Head of caudate nucleus (tissue), 42 donors: ENCODE results near the gene UNKL.

Experiments used
- DNase-seq, 42 donors: peaks; one replicate each; pipeline versions ENCODE4 v3.0.0 to v3.0.0-alpha.2; 2020 to 2021; ENCODE audit warnings: mixed read lengths in 7 of 42
- intact Hi-C: fragments of 100-400 bp; cut with DNase I; formaldehyde crosslinking; loops from one replicate; pipeline ENCODE4 v1.15.0; 2022

Gene UNKL

DNA sequence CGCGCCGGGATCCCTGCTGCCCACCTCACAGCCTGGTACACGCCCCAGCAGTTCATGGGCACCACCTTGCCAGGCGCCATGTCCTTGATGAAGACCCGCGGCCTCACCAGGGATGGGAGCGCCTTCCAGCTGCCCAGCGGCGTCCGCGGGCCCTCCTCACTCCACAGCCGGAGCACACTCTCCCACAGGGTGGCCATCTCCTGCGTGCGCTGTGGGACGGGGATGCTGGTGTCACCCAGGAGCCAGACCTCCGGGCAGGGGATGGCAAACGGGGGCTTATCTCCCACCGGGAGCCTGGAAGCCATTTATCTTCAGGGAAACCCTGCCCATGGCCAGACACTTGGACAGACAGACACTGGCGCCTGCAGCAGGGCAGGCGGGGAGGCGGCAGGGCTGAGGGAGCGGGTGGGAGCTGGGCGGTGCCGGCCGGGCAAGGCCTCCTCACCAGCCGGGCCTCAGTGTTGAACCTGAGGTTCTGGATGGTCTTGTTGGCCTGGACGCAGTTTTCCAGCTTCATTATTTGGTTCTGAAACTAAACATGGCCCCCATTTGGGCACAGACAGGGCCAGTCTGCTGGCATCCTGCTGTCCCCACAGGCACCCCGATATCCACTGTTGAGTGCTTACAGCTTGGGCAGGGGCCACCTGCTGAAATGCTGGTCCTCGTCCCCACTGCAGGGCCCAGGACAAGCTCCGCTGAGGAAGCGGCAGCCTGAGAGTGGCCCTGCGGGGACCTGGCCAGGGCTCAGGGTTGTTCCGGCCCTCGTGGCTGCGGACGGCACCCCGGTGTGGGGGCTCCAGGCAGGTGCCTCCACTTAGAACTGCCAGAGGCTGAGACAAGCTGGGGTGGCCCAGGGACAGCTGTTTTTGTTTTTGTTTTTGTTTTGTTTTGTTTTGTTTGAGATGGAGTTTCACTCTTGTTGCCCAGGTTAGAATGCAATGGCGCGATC is 20.4 kb upstream of the UNKL start:
- intact Hi-C loops, result no loop called here
- no peak for DNase-seq

DNA sequence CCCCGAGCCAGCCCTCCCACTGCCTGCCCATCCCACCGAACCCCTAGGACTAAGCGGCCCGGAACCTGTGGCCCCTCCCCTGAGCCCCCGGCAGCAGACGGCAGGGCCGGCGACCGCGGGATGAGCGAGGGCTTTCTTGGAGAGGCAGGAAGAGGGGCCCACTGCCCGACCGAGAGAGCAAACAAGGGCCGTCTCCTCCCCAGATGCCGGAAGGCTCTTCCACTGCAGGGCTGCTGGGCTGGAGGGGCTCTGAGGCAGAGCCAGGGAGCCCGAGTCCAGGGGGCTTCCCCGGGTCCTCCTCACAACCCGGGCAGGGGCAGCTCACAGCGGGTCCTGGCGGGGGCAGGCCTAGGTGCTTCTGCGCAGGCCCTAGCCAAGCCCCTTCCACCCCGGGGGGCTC is 19.3 kb upstream of the UNKL start:
- intact Hi-C loops, result no loop called here
- DNase-seq, result no peak

DNA sequence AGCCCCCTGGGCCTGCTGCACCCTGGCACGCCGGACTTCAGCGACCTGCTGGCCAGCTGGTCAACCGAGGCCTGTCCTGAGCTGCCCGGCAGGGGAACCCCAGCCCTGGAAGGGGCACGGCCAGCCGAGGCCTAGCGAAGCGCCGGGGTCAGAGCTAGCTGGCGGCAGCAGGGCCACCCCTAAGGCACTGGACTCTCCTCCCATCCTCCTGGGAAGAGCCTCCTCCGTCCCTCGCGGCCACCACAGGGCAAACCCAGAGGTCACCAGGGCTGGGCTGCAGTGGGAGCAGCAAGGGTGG is 18.7 kb upstream of the UNKL start:
- intact Hi-C loops, result no loop called here
- DNase-seq, result no peak

DNA sequence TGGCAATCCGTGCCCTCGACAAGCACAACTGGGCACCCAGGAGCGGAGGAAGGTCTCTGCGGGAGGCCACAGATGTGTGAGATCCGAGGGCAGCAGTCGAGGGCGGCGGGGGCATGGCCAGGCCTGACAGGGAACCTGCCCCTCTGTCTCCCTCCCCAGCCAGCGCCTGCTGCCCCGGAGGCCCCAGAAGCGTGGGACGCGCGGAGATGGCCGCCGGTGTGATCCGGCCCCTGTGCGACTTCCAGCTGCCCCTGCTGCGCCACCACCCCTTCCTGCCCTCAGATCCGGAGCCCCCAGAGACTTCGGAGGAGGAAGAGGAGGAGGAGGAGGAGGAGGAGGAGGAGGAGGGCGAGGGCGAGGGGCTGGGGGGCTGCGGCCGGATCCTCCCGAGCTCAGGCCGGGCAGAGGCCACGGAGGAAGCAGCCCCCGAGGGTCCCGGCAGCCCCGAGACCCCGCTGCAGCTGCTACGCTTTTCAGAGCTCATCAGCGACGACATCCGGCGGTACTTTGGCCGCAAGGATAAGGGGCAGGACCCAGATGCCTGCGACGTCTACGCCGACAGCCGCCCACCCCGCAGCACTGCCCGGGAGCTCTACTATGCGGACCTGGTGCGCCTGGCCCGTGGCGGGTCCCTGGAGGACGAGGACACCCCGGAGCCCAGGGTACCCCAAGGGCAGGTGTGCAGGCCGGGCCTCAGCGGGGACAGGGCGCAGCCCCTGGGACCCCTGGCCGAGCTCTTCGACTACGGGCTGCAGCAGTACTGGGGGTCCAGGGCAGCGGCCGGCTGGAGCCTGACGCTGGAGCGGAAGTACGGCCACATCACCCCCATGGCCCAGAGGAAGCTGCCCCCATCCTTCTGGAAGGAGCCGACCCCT is 18.1 kb upstream of the UNKL start:
- DNase-seq, result no peak
- intact Hi-C loops, result no loop called here

DNA sequence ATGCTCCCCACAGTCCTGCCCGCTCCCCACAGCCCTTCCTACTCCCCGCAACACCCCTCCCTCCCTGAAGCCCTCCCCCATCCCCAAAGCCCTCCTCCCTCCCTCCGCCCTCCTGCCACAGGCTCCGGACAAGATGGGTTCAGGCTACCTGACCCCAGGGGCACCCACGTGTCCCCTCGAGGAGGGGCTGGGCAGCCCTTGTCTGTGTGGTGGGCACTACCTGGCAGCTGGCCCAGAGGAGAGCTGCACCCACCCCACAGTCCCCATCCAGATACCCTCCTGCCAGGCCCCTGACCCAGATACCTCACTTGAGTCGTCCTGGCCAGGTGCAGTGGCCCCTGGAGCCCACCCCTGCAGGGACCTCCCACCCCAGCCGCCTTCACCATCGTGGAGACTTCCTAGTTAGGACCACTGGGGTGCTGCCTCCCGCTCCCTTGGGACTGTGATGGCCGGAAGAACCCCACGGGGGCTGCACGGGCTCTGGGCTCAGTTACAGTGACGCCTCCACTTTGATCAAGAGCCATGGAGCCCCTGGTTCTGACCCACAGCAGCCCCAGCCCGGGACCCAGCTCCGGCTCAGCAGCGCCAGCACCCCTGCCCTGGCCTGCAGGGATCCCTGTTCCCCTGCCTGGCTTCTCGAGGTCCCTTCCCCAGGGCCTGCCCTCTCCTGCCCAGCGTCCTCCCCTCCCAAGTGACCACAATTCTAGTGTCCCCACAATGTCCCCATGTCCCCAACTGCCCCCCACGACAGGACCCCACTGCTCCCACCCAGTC is 17.2 kb upstream of the UNKL start:
- DNase-seq, result no peak
- intact Hi-C loops, result no loop called here

DNA sequence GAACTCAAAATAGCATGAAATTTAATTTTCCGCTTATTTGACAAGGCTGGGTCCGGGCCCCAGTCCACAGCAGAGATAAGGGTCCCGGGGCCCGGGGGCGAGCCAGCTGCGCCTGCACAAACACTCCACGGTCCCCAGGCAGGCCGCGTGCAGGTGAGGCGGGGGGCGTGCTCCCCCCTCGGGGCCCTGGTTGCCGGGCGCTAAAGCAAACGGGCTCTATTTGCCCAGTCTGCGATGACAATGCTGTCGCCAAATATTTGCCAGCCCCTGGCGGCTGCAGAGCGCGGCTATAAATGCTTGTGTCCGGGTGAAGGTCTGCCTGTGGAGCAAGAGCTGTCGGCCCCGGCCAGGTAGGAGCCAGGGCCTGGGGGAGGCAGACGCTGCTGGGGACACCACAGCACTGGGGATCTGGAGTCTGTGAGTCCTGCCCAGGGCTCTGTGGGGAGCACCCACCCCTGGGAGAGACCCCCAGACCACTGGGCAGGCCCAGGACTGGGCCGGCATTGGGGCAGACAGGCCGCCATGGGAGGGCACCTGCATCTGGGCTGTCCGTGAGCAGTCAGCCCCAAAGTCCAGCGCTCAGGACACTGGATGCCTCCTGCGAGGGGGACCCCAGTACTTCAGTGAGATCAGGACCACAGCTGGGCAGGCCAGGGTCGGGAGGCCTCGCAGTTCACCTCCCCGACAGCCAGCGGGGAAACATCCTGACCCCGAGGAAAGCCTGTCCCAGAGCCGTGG is 16.4 kb upstream of the UNKL start, which contains the start of gene PERCC1:
Gene PERCC1, plus strand, starts transcription at position 320 of the 738 bp plus-strand sequence. CDS start 1,516 bp downstream, outside the sequence.
- no peak for DNase-seq
- intact Hi-C loops, result no loop called here

DNA sequence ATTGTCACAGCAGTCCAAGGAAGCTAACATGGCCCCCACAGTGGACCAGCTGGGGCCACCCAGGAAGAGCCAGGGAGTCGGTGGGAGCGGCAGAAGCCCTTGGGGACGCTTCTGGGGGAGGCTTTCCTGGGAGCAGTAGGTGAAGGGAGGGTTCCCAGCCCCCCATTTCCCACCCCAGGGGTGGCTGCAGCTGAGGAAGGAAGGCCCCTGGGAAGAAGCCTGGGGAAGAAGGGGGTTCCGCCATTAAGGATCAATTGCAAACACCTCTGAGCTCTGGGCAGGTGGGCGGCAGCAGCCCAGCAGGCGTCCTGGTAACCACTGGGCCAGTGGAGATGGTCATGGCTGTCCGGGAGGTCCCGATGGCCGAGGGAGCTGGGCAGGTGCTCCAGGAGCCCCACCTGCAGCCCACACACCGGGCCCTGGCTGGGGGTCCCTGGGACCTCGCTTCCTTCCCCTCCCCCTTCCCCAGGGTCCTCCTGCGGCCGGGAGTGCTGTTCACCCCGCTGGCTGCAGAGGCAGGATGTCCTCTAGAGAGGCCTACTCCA is 15.8 kb upstream of the UNKL start:
- intact Hi-C loops, result no loop called here
- no peak for DNase-seq

DNA sequence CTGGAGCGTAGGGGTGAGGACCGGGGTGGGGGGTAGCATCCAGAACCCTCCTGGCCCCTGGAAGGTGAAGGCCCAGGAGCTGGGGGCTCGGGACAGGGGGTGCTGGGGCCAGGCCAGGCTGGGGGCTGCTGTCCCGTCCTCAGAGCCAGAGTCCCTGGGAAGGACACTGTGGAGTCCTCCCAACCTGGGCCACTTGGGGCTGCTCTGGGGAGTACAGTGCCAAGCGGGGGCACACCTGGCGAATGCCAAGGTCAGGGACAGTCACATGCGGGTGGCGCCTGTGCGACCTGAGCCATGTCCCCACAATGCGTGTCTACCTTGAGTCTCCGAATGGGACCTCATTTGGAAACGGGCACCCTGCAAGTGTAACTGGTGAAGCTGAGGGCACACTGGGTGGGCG is 15.1 kb upstream of the UNKL start:
- DNase-seq, result no peak
- intact Hi-C loops, result loop anchor here (10.0 kb wide), 1 partner anchor 45 kb away; the partner anchor contains the start of gene CLCN7

DNA sequence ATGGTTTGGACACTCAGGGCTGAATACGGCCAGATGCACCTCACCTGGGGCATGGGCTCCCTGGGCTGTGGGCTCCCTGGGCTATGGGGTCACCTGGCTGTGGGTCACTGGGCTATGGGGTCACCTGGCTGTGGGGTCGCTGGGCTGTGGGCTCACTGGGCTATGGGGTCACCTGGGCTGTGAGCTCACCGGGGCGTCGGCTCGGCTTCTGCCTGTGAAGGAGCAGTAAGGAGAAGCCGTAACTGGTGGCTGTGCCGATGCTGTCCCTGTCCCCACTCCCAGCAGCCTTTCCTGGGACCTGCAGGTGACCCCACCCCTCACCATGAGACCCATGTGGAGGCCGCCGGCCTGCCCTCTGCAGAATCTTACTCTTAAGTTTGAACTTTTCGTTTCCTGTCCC is 14.5 kb upstream of the UNKL start:
- intact Hi-C loops, result loop anchor here (10.0 kb wide), 1 partner anchor 46 kb away; the partner anchor contains the start of gene CLCN7
- no peak for DNase-seq

DNA sequence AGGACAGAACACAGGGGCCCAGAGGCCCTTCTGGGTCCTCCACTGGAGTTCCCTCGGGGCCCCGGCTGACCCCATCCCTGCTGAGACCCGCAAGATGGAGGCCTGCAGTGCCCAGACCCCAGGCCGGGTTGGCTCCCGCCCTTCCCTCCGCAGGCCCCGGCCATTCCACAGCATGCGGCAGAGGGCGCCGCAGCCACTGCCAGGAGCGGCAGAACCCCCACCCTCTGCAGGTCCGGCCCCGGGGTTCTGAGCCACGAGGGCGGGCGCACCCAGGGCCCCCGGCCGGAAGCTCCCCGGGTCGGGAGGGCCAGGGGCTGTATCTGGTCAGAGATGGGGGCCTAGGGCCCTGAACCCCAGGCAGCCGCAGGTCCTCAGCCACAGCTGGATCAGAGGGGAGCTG is 14.0 kb upstream of the UNKL start:
- intact Hi-C loops, result loop anchor here (10.0 kb wide), 1 partner anchor 46 kb away; the partner anchor contains the start of gene CLCN7
- peak in 13 of 42 donors; percentile 8 to 43 (median 21) for DNase-seq

DNA sequence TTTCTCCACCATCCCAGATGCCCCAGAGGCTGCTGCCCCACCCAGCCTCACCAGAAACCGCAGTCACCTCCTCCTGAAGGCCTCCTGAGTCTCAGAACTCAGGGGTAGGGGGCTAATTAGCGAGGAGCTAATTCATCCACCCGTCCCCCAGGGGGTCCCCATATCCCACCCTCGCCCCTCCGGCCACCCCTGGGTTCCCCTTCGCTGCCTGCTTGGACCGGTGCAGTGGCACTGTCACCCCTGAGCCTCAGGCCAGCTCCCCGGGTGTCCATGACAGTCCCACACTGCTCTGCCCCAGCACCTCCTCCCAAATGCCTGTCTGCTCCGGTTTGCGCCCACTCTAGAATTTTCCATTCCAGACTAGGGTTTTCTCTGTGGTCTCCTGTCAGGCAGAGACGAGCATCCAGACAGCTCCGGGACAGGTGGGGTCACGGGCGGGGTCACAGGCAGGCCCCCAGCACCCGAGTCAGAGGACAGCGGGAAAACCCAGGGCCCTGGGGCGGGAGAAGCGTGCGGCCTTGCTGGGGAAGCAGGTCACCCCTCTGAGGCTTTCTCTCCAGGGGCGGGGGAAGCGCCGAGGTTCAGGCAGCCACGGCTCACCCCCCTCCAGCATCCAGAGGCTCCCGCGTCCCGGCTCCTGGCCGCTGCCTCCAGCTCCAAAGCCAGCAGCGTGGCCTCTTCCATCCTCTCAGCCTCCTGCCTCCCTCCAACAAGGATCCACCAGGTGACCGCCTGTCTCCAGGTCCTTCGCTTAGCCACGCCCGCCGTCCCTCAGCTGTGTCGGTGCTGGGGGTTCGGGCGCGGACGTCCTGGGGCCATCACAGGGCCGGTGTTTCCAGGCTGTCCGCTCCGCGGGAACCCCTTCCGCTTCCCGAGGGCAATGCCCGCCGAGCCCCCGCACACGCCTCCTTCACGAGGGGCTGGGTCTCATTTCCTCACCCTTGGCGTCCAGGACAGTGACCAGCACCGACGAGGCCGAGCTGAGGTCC is 13.3 kb upstream of the UNKL start:
- intact Hi-C loops, result loop anchor here (10.0 kb wide), 1 partner anchor 47 kb away; the partner anchor contains the start of gene CLCN7
- no peak for DNase-seq

DNA sequence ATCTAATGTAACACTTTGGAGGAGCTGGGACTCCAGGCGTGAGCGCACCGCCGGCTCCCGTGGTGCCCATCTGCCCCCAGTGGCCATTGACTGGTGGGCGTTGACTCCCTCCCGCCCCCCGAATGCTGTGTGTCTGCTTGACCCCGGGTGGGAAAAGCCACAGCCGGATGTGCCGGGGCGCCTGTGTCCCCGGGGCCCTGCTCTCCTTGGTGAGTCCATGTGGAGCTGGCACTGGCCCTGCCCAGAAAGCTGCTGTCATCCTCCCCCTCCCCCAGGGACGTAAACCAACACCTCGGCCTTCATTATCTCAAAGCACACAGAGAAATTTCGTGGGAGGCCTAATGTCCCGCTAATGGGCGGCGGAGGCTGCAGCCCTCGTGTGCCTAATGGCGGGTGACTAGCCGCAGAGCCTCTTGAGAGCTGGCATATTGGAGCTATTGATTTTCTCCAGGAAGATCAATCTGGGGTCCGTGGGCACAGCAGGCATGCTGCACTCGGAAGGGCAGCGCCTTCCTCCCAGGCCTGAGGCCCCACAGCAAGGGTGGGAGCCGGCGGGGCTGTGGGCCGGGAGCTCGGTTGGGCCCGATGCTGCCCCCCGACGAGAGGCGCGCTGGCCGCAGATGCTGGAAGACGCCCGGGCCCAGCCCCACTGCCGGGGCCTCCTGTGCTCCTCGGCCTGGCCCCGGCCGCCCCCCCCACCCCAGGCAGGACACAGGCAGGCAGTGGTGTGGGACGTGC is 12.4 kb upstream of the UNKL start:
- intact Hi-C loops, result loop anchor here (10.0 kb wide), 1 partner anchor 48 kb away; the partner anchor contains the start of gene CLCN7
- no peak for DNase-seq

DNA sequence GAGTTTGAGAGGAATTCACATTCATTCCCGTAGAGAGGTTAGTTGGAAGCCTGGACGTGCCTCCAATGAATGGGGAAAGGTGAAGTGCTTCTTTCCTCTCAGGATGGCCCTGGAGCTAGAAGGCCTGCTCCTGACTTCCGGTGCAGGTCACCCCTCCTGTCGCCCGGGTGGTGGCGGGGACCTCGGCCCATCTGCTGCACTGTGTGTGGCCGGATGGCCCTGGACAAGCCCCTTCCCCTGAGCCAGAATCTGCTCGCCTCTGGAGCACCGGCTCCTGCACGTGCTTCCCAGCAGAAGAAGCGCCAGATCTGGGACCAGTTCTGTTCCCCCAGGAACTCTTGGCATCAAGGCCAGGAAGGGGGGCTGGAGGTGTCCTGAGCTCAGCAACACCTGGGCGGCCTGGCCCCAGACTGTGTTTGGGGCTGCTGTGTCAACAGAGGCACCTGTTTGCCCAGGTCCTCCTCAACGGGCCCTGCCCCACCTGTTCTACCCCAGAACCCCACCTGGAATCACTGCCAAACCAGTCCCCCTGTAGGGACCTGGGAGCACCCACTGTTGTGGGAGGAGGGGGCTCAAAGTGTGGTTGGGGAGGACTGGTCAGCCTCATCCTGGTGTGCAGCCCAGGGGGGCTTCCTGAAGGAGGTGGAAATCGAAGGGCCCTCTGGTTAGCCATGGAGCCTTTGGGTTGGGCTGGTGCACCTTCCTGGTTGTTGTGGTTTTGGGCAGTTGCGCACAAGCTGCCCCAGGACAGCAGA is 11.3 kb upstream of the UNKL start:
- DNase-seq, result no peak
- intact Hi-C loops, result loop anchor here (10.0 kb wide), 1 partner anchor 49 kb away; the partner anchor contains the start of gene CLCN7

DNA sequence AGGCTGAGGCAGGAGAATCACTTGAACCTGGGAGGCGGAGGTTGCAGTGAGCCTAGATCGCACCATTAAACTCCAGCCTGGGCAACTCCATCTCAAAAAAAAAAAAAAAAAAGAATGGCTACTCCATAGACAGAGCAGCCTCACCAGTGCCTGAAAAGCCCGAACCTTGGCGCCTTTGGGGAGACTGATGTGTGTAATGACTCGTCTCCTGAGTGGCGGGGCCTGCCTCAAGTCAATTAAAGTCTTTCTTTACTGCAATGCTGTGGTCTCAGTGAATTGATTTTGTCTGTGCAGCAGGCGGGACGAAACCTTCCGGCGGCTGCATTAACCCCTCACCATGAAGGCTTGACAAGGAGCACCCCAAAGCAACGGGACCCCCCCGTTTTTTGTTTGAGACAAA is 9.5 kb upstream of the UNKL start:
- intact Hi-C loops, result loop anchor here (5.0 to 10.0 kb wide), 2 partner anchors 51 to 72 kb away; partner anchors contain the start of genes CLCN7, GNPTG and TSR3
- DNase-seq, result no peak

DNA sequence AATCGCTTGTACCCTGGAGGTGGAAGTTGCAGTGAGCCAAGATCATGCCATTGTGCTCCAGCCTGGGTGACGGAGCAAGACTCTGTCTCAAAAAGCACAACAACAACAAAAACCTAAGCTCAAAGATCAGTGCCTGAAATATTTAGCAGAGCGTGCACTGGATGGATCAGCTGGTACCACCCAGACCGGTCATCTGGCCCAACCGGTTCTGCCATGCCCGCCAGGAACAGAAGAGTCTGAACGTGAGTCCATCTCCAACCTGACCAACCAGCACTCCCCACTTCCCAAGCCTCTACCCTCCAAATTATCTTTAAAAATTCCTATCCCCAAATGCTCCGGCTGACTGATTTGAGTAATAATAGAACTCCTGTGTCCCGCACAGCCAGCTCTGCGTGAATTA is 7.6 kb upstream of the UNKL start:
- intact Hi-C loops, result loop anchor here (5.0 to 10.0 kb wide), 2 partner anchors 53 to 70 kb away; partner anchors contain the start of genes CLCN7, GNPTG and TSR3
- no peak for DNase-seq
